ENCODE results near the gene HES5.
"Not testable (repeated sequence)": the region's sequence is repeated elsewhere in the genome, so short reads cannot be mapped to it uniquely, and the experiment has no call there.

The HES5 gene

DNA sequence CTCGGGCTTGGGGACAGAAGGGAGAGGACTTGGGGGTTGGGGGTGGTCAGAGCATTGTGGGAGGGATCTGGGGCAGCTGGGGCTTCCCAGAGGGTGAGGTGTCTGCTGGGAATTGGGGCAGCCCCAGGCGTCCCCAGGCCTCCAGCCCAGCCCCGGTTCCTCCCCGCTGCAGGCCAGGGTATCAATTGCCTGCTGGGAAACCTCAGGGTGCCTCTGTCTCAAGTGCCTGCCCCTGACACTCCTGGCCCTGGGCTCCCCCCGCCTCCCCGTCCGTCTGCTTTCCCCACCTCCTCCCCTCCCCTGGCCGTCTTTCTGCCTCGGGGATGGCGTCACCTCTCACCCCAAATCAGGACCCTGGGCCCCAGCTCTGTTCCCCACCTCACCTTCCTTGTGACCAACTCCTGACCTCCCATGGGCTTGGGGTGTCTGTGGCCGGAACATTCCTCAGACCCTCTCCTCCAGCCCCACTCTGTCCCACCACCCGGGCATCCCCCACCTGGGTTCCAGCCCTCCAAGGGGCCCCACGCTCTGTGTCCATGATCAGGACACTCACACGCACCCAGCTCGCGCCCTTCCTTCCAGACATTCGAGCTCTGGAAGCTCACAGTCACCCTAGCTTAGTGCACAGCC lies 38.2 kb upstream of the HES5 start:
- H3K4me1 ChIP-seq (ENCODE audit: control insufficient read depth, insufficient read depth, low read length); H3K36me3 ChIP-seq (ENCODE audit: control insufficient read depth, insufficient read depth, low read length); H3K27ac ChIP-seq (ENCODE audit: low read depth, low read length); H3K4me3 ChIP-seq (ENCODE audit: low read depth, low read length); H3K9me3 ChIP-seq (ENCODE audit: control insufficient read depth, insufficient read depth, low read depth, low read length); H3K9ac ChIP-seq (ENCODE audit: low read length); H3K27me3 ChIP-seq (ENCODE audit: control insufficient read depth, insufficient read depth, low read length): not testable (repeated sequence)

DNA sequence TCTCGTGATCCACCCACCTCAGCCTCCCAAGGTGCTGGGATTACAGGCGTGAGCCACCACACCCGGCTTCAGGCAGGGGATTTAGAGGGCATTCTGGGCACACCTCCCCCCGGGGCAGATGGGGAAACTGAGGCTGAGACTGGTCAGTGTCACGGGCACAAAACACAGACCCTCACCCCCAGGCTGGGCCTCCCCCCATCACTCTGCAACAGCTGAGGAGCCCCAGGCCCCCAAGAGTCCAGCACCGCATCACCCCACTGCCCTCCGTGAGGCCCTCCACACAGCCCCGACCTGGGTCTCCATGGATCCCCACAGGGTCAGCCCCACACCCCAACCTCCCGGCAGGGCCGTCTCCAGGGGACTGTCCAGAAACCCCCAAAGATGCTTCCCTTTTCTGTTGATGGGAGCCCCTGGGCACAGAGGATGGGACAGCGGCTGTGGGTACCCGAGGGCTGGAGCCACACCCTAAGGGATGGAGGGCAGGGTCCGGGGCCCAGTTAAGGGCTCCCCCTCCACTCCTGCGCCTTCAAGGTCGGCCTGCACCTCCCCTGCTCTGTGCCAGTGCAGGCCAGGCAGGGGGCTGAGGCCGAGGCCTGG lies 37.1 kb upstream of the HES5 start:
- H3K9ac ChIP-seq (ENCODE audit: low read length): no peak overlapping the region
- H3K36me3 ChIP-seq (ENCODE audit: control insufficient read depth, insufficient read depth, low read length): no peaks in the 10 kb centered on the region
- H3K27me3 ChIP-seq (ENCODE audit: control insufficient read depth, insufficient read depth, low read length): no peaks in the 10 kb centered on the region; the same call in 1 of the 2 replicates
- no peaks in the 10 kb centered on the region for H3K9me3 ChIP-seq (ENCODE audit: control insufficient read depth, insufficient read depth, low read depth, low read length)
- H3K4me1 ChIP-seq (ENCODE audit: control insufficient read depth, insufficient read depth, low read length): no peaks in the 10 kb centered on the region; the same call in 1 of the 2 replicates
- H3K4me3 ChIP-seq (ENCODE audit: low read depth, low read length): no peak overlapping the region
- no peak overlapping the region for H3K27ac ChIP-seq (ENCODE audit: low read depth, low read length)

DNA sequence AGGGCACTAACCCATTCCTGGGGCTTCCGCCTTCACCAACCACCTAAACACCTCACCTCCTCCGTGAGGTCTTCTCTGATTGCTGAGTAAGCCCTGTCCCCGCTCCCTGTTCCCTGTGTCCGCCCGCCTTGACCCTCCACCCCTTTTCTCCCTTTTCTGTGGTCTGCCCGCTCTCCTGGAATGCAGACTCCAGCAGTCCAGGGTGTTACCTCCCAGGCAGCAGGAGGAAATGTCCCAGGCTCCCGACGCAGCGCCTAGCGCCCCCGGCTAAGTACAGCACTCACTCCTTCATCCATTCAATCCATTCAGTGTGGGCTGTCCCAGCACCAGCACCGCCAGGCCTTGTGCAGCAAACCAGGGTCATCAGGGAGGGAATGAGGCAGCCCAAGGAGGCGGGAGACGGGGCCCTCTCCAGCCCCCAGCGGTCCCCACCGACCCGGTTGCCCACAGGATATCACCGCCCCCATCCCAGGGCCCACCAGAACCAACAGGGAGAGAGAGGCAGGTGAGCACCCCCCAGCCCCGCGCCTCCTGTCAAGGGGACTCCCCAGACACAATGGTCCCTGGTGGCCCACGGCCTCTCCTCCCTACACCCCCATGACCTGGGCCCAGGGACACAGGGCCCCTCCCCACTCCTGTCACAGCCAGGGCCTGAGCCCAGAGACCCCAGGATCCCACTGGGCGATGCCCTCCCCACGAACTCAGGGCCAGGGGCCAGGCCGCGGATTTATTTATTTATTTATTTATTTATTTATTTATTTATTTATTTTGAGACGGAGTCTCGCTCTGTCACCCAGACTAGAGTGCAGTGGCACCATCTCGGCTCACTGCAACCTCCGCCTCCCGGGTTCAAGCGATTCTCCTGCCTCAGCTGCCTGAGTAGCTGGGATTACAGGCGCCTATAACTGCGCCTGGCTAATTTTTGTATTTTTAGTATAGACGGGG lies 36.3 kb upstream of the HES5 start:
- H3K4me3 ChIP-seq (ENCODE audit: low read depth, low read length): no peak overlapping the region
- H3K4me1 ChIP-seq (ENCODE audit: control insufficient read depth, insufficient read depth, low read length): no peaks in the 10 kb centered on the region; the same call in 1 of the 2 replicates
- H3K36me3 ChIP-seq (ENCODE audit: control insufficient read depth, insufficient read depth, low read length): no peaks in the 10 kb centered on the region
- H3K27me3 ChIP-seq (ENCODE audit: control insufficient read depth, insufficient read depth, low read length): no peaks in the 10 kb centered on the region; the same call in 1 of the 2 replicates
- no peaks in the 10 kb centered on the region for H3K9me3 ChIP-seq (ENCODE audit: control insufficient read depth, insufficient read depth, low read depth, low read length)
- H3K9ac ChIP-seq (ENCODE audit: low read length): no peak overlapping the region
- no peak overlapping the region for H3K27ac ChIP-seq (ENCODE audit: low read depth, low read length)

DNA sequence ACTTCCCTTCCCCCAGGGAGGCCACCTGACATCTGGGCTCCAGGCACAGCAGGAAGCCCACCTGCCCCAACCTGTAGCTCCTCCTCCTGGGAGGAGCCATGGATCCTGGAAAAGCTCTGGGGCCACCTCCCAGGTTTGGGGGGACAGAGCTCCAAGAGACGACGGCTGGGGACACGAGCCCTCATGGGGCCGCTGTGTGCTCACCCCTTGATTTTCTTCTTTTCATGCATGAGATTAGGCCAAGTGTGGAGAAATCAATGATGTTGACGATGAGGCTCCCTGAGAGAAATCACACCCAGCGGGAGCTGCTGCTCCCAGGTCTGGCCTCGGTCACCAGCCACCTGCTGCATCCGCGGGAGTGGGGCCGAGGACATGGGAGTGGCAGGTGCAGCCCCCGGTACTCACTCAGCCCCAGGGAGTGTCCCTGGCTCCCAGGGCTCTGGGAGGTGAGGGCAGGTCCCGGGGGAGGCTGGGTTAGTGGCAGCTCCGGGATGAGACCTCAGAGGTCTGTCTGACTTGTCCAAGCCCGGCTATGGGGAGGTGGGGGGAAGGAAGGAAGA lies 34.8 kb upstream of the HES5 start:
- no peaks in the 10 kb centered on the region; the same call in 1 of the 2 replicates for H3K4me1 ChIP-seq (ENCODE audit: control insufficient read depth, insufficient read depth, low read length)
- H3K36me3 ChIP-seq (ENCODE audit: control insufficient read depth, insufficient read depth, low read length): no peaks in the 10 kb centered on the region
- no peak overlapping the region for H3K9ac ChIP-seq (ENCODE audit: low read length)
- no peak overlapping the region for H3K4me3 ChIP-seq (ENCODE audit: low read depth, low read length)
- no peaks in the 10 kb centered on the region; the same call in 1 of the 2 replicates for H3K27me3 ChIP-seq (ENCODE audit: control insufficient read depth, insufficient read depth, low read length)
- H3K27ac ChIP-seq (ENCODE audit: low read depth, low read length): no peak overlapping the region
- no peaks in the 10 kb centered on the region for H3K9me3 ChIP-seq (ENCODE audit: control insufficient read depth, insufficient read depth, low read depth, low read length)

DNA sequence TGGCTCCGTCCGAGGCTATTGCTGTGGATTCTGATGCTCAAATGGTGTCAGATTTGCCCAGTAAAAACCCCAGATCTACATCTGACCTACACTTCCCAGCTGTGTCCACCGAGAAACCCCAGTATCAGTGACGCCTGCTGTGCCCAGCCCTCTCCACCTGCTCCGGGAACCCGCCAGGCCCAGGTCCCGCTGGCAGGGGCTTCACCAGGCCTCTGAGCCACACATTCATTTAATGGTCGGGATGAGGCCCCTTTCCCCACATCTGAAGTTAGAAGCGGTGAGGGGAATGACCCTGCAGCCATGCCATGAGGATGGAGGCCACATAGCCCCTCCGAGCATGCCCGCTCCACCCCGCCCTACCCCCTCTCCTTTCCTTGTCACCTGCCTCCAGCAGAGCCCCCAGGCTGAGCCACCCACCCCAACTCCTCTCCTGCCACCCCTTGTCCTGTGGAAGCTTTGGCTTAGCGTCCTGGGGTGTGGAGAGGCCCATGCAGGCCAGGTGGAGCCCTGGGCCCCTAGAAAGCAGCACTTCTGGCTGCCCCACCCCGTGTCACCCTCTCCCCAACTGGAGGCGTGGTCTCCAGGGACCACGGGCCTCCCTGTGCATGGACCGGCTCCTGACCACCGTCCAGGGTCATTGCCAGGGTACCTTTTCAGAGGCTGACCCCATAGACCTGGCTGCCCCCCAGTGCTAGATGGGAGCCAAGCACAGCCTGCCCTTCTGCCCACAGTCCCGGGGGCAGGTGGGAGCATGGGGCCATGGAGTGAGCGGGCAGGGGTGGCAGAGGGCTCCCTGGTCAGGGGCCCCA lies 34.1 kb upstream of the HES5 start:
- Histone ChIP-seq H3K27ac (ENCODE audit: low read depth, low read length) (no peak overlapping the region), H3K9me3 (ENCODE audit: control insufficient read depth, insufficient read depth, low read depth, low read length) (no peaks in the 10 kb centered on the region), H3K4me3 (ENCODE audit: low read depth, low read length) (no peak overlapping the region), H3K27me3 (ENCODE audit: control insufficient read depth, insufficient read depth, low read length) (no peaks in the 10 kb centered on the region; the same call in 1 of the 2 replicates), H3K36me3 (ENCODE audit: control insufficient read depth, insufficient read depth, low read length) (no peaks in the 10 kb centered on the region), H3K9ac (ENCODE audit: low read length) (no peak overlapping the region), H3K4me1 (ENCODE audit: control insufficient read depth, insufficient read depth, low read length) (no peaks in the 10 kb centered on the region; the same call in 1 of the 2 replicates)

DNA sequence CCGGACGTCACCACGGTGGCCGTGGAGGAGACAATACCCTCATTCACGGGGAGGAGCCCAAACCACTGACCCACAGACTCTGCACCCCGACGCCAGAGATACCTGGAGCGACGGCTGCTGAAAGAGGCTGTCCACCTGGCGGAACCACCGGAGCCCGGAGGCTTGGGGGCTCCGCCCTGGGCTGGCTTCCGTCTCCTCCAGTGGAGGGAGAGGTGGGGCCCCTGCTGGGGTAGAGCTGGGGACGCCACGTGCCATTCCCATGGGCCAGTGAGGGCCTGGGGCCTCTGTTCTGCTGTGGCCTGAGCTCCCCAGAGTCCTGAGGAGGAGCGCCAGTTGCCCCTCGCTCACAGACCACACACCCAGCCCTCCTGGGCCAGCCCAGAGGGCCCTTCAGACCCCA lies 33.1 kb upstream of the HES5 start:
- H3K36me3 ChIP-seq (ENCODE audit: control insufficient read depth, insufficient read depth, low read length): no peaks in the 10 kb centered on the region
- no peak overlapping the region for H3K27ac ChIP-seq (ENCODE audit: low read depth, low read length)
- H3K4me1 ChIP-seq (ENCODE audit: control insufficient read depth, insufficient read depth, low read length): no peaks in the 10 kb centered on the region; the same call in 1 of the 2 replicates

DNA sequence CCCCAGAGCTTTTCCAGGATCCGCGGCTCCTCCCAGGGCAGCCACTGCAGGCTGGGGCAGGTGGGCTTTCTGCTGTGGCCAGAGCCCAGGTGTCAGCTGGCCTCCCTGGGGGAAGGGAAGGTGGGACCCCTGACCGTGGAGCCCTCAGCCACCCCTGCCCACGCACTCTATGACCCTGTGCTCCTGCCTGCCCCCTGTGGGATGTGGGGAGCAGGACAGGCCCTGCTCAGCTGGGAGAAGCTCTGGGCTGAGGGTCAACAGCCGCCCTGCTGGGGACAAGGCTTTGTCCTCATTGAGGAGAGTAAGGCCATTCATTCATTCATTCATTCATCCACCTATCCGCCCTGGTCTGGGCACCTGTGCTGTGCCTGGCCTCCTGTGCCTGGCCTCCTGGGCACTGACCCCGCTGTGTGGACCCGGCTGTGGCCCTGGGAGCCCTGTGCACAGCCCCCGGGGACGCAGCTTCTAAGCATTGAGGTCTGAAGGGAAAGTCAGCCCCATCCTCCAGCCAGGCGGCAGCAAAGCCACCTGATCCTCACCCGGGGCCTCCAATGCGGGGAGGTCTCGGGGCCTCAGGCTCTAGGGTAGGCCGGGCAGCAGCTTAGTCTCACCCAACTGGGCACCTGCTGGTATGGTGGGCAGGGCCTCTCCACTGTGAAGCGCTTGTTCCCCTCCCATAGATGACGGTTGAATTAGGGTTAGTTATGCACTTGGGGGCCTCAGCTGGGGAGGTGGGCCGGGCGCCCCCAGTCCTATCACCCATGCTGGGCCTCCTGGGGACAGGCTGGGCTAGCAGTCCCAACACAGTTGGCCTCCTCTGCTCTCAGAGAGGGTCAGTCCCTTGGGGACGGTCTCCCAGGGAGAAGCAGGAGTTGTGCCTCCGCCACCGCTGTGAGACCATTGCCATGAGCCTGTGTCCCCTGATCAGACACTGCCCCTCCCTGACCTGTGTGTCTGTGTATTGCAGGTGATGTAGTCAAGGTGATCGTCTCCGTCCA lies 32.1 kb upstream of the HES5 start:
- H3K9ac ChIP-seq (ENCODE audit: low read length): no peak overlapping the region
- no peaks in the 10 kb centered on the region for H3K36me3 ChIP-seq (ENCODE audit: control insufficient read depth, insufficient read depth, low read length)
- H3K4me1 ChIP-seq (ENCODE audit: control insufficient read depth, insufficient read depth, low read length): no peaks in the 10 kb centered on the region; the same call in 1 of the 2 replicates

More for the DNA sequence above, 33.1 kb upstream of the HES5 start:
- Histone ChIP-seq H3K27me3 (ENCODE audit: control insufficient read depth, insufficient read depth, low read length) (no peaks in the 10 kb centered on the region), H3K9ac (ENCODE audit: low read length) (no peak overlapping the region), H3K9me3 (ENCODE audit: control insufficient read depth, insufficient read depth, low read depth, low read length) (no peaks in the 10 kb centered on the region), H3K4me3 (ENCODE audit: low read depth, low read length) (no peak overlapping the region)

DNA sequence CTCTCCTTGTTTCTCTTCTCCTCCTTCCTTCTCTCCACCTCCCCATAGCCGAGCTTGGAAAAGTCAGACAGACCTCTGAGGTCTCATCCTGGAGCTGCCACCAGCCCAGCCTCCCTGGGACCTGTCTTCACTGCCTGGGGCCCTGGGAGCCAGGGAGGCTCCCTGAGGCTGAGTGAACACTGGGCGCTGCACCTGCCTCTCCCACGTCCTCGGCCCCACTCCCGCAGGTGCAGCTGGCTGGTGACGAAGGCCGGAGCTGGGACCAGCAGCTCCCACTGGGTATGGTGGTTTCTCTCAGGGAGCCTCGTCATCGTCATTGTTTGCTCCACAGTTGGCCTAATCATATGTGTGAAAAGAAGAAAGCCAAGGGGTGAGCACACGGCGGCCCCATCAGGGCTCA lies 31.4 kb upstream of the HES5 start:
- Histone ChIP-seq H3K27me3 (ENCODE audit: control insufficient read depth, insufficient read depth, low read length) (no peaks in the 10 kb centered on the region), H3K9me3 (ENCODE audit: control insufficient read depth, insufficient read depth, low read depth, low read length) (no peaks in the 10 kb centered on the region), H3K4me1 (ENCODE audit: control insufficient read depth, insufficient read depth, low read length) (peaks cover 4% of the 10 kb centered on the region), H3K9ac (ENCODE audit: low read length) (no peak overlapping the region), H3K36me3 (ENCODE audit: control insufficient read depth, insufficient read depth, low read length) (no peaks in the 10 kb centered on the region), H3K4me3 (ENCODE audit: low read depth, low read length) (no peak overlapping the region), H3K27ac (ENCODE audit: low read depth, low read length) (no peak overlapping the region)

More for the DNA sequence above, 32.1 kb upstream of the HES5 start:
- Histone ChIP-seq H3K9me3 (ENCODE audit: control insufficient read depth, insufficient read depth, low read depth, low read length) (no peaks in the 10 kb centered on the region), H3K4me3 (ENCODE audit: low read depth, low read length) (no peak overlapping the region), H3K27ac (ENCODE audit: low read depth, low read length) (no peak overlapping the region), H3K27me3 (ENCODE audit: control insufficient read depth, insufficient read depth, low read length) (no peaks in the 10 kb centered on the region)

DNA sequence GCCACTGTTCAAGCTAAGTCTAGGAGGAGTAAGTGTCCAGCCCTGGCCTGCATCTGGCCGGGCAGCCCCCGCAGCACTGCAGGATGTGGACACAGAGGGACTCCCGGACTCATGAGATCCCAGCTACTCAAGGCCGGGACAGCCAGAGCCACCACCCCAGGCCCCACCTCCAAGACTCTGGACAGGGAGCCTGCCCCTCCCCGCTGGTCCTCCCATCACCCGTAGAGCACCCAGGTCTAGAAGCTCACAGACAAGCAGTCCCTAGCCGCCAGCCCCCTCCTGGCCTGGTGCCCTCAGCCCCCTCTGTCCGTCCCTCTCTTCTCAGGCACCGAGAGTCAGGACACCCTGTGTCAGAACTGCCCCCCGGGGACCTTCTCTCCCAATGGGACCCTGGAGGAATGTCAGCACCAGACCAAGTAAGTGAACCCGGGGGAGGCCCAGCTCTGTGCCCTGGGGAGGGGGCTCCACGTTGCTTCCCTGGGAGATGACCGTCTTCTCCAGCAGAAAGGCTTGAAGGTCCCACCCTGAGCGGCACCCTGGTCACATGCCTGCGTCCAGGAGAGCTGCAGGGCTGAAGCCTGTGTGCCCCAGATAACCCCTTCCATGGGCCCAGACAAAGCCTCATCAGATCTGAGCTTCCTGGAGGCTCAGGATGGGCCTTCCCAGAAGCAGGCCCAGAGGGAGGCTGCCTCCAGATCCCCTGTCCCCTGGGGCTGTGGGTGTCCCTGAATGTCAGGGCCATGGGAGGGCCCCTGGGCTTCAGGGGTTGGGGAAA lies 30.4 kb upstream of the HES5 start:
- Histone ChIP-seq H3K9me3 (ENCODE audit: control insufficient read depth, insufficient read depth, low read depth, low read length) (no peaks in the 10 kb centered on the region), H3K27me3 (ENCODE audit: control insufficient read depth, insufficient read depth, low read length) (no peaks in the 10 kb centered on the region), H3K4me3 (ENCODE audit: low read depth, low read length) (no peak overlapping the region), H3K27ac (ENCODE audit: low read depth, low read length) (no peak overlapping the region), H3K4me1 (ENCODE audit: control insufficient read depth, insufficient read depth, low read length) (peaks cover 10% of the 10 kb centered on the region), H3K9ac (ENCODE audit: low read length) (no peak overlapping the region), H3K36me3 (ENCODE audit: control insufficient read depth, insufficient read depth, low read length) (no peaks in the 10 kb centered on the region)
